OCI-LY7 (cell line): ENCODE results near the gene SAP30BP. TPM values are rescaled to one million over a fixed set of nuclear protein-coding genes. Genes with fewer than 3 reads are reported as not detected.

Experiments used
- BruUV-seq: library from RNA; stranded (reverse); fragments of 400-500 nt; replicated peaks from 2 replicates; lab custom pipeline; 2021; lab: Mats Ljungman, UMichigan
- CTCF ChIA-PET: fragments of 300-600 bp; sonication (Branson Sonifier 250); formaldehyde crosslinking; loops from one replicate; lab custom pipeline; 2022; ENCODE audit warnings: antibody characterized with exemption; ENCODE audit not compliant: unreplicated experiment; lab: Charles Lee
- POLR2A ChIA-PET: fragments of 300-600 bp; sonication (Branson Sonifier 250); formaldehyde crosslinking; loops from one replicate; lab custom pipeline; 2022; ENCODE audit warnings: antibody characterized with exemption; lab: Charles Lee
- DNase-seq: peaks from one replicate; pipeline ENCODE4 v3.0.0-alpha.2; 2015; ENCODE audit warnings: low spot score
- H2AFZ ChIP-seq: fragments of 200-600 bp; sonication (generic), shearing (Covaris generic); 2 replicates; pipeline ENCODE4 v1.6.1; 2014; ENCODE audit warnings: mild to moderate bottlenecking, antibody characterized with exemption, low read length, moderate library complexity
- H3K27ac ChIP-seq: fragments of 200-600 bp; sonication (generic); 2 replicates; pipeline ENCODE4 v1.5.1; 2014; ENCODE audit warnings: mixed run types, low read depth, mild to moderate bottlenecking, moderate library complexity, low read length, inconsistent platforms; ENCODE audit not compliant: poor library complexity, severe bottlenecking
- H3K36me3 ChIP-seq: fragments of 200-600 bp; sonication (generic); 2 replicates; pipeline ENCODE4 v1.6.1; 2014; ENCODE audit warnings: mild to moderate bottlenecking, antibody characterized with exemption, low read length, moderate library complexity, mixed read lengths; ENCODE audit not compliant: insufficient read depth
- H3K4me1 ChIP-seq: fragments of 200-600 bp; sonication (generic); 2 replicates; pipeline ENCODE4 v1.5.1; 2014; ENCODE audit warnings: mild to moderate bottlenecking, low read length; ENCODE audit not compliant: insufficient read depth, poor library complexity, severe bottlenecking
- H3K4me2 ChIP-seq: fragments of 200-600 bp; sonication (generic); 2 replicates; pipeline ENCODE4 v1.6.1; 2014; ENCODE audit warnings: mild to moderate bottlenecking, low read length
- H3K4me3 ChIP-seq: fragments of 200-600 bp; sonication (generic); 2 replicates; pipeline ENCODE4 v1.5.1; 2014; ENCODE audit warnings: mild to moderate bottlenecking, low read depth, low read length; ENCODE audit not compliant: poor library complexity, severe bottlenecking
- H3K79me2 ChIP-seq: fragments of 200-600 bp; sonication (generic); 2 replicates; pipeline ENCODE4 v1.6.1; 2016; ENCODE audit warnings: low read depth, mild to moderate bottlenecking, low read length, moderate library complexity, mixed read lengths; ENCODE audit not compliant: insufficient read depth
- H3K9me2 ChIP-seq: fragments of 200-600 bp; sonication (generic); 2 replicates; pipeline ENCODE4 v1.6.1; 2016; ENCODE audit warnings: mild to moderate bottlenecking, low read length, mixed read lengths; ENCODE audit not compliant: insufficient read depth
- H3K9me3 ChIP-seq: fragments of 200-600 bp; sonication (generic); 2 replicates; pipeline ENCODE4 v1.6.1; 2014; ENCODE audit warnings: mild to moderate bottlenecking, mixed run types, low read length, mixed read lengths
- H4K20me1 ChIP-seq: fragments of 200-600 bp; sonication (generic); 2 replicates; pipeline ENCODE4 v1.6.1; 2014; ENCODE audit warnings: mild to moderate bottlenecking, antibody characterized with exemption, low read length, moderate library complexity, mixed read lengths; ENCODE audit not compliant: insufficient read depth
- CTCF ChIP-seq: fragments of 200-600 bp; sonication (generic); conservative IDR thresholded peaks from 2 replicates; pipeline ENCODE4 v1.5.1; 2014; ENCODE audit warnings: mild to moderate bottlenecking, antibody characterized with exemption, low read length, moderate library complexity, mixed read lengths
- EZH2phosphoT487 ChIP-seq: fragments of 200-600 bp; sonication (generic); IDR thresholded peaks from 2 replicates; pipeline ENCODE4 v1.6.1; 2018; ENCODE audit warnings: low read depth, borderline replicate concordance, mild to moderate bottlenecking, mixed run types, antibody characterized with exemption, low read length, moderate library complexity, mixed read lengths
- intact Hi-C: fragments of 100-400 bp; cut with micrococcal nuclease; formaldehyde crosslinking; loops from one replicate; pipeline ENCODE4 v1.10.0; 2022; ENCODE audit not compliant: unreplicated experiment
- total RNA-seq, 2 experiments: library from RNA; depleted of rRNA in 1 of 2; stranded (reverse); fragments of >200 nt in 1 of 2; shearing (Covaris generic) in 1 of 2; gene quantifications; 2 replicates each; pipeline ENCODE4 v1.2.3, GENCODE V29; 2014 to 2022

The SAP30BP gene
- total RNA-seq, 2 experiments from 2014 or later: 127 to 187 TPM

GRCh38 chr17:75642784-75643642 is 24.1 kb upstream of the SAP30BP start:
- TF ChIP-seq EZH2phosphoT487 (no peak), CTCF (no peak)
- H3K4me3 ChIP-seq: no peak overlapping the region
- no peaks in the 10 kb centered on the region for H3K9me2 ChIP-seq
- no peak overlapping the region for H3K27ac ChIP-seq
- intact Hi-C loops: no loop called here
- BruUV-seq: no TSS peak
- CTCF ChIA-PET: no interaction called here
- no peaks in the 10 kb centered on the region for H3K4me1 ChIP-seq
- H3K36me3 ChIP-seq: peaks cover 39% of the 10 kb centered on the region
- H3K9me3 ChIP-seq: no peaks in the 10 kb centered on the region
- H2AFZ ChIP-seq: no peak overlapping the region
- POLR2A ChIA-PET: interaction anchor here (1.6 kb wide), 1 partner anchor 95 kb away, joined by 5 read pairs; no protein-coding TSS in a partner anchor
- H3K79me2 ChIP-seq: no peaks in the 10 kb centered on the region
- no peak overlapping the region for H3K4me2 ChIP-seq
- no peaks in the 10 kb centered on the region for H4K20me1 ChIP-seq
- DNase-seq: no peak

- H3K36me3 ChIP-seq: peaks cover 43% of the 10 kb centered on the region
- no peak overlapping the region for H3K4me3 ChIP-seq
- no peak for TF ChIP-seq EZH2phosphoT487
- no peak for TF ChIP-seq CTCF
- no TSS peak for BruUV-seq
- POLR2A ChIA-PET: no interaction called here
- no peaks in the 10 kb centered on the region for H3K4me1 ChIP-seq
- H3K9me2 ChIP-seq: no peaks in the 10 kb centered on the region
- CTCF ChIA-PET: interaction anchor here (0.6 kb wide), 1 partner anchor 10 kb away, joined by 3 read pairs; the partner anchor contains the start of gene SMIM5
- H3K27ac ChIP-seq: no peak overlapping the region
- no peak overlapping the region for H3K4me2 ChIP-seq
- intact Hi-C loops: no loop called here
- no peaks in the 10 kb centered on the region for H3K9me3 ChIP-seq
- H3K79me2 ChIP-seq: no peaks in the 10 kb centered on the region
- H4K20me1 ChIP-seq: no peaks in the 10 kb centered on the region
- H2AFZ ChIP-seq: no peak overlapping the region
- DNase-seq: no peak
Measured at GRCh38 chr17:75643643-75644017, 23.5 kb upstream of the SAP30BP start.

- Histone ChIP-seq H3K9me2 (no peaks in the 10 kb centered on the region), H3K4me1 (peaks cover 4% of the 10 kb centered on the region), H3K4me2 (no peak overlapping the region), H2AFZ (no peak overlapping the region), H3K79me2 (no peaks in the 10 kb centered on the region), H3K4me3 (no peak overlapping the region), H3K9me3 (no peaks in the 10 kb centered on the region), H3K27ac (no peak overlapping the region), H4K20me1 (no peaks in the 10 kb centered on the region), H3K36me3 (peaks cover 61% of the 10 kb centered on the region)
- DNase-seq: no peak
- no peak for TF ChIP-seq EZH2phosphoT487
- no peak for TF ChIP-seq CTCF
- no TSS peak for BruUV-seq
- intact Hi-C loops: no loop called here
- POLR2A ChIA-PET: interaction anchor here (0.5 to 1.2 kb wide), 4 partner anchors 20 to 232 kb away, joined by 3 to 6 read pairs (median 4); no protein-coding TSS in a partner anchor
- CTCF ChIA-PET: interaction anchor here (0.7 to 0.9 kb wide), 2 partner anchors 8 to 20 kb away, joined by 3 to 5 read pairs; no protein-coding TSS in a partner anchor
Measured at GRCh38 chr17:75645501-75645888, 21.6 kb upstream of the SAP30BP start.
